ENCODE data around the gene CEACAM16. TPM values are rescaled to one million over a fixed set of nuclear protein-coding genes. Genes with fewer than 3 reads are reported as not detected.
A peak's percentile ranks its signal among the peaks of the same experiment; 100 is the strongest.

CEACAM16 gene
- total and polyA plus RNA-seq, 9 of the 15 experiments (the other 6 are each of a cell fraction or from before 2014, with no cell fraction given) = not detected

DNA sequence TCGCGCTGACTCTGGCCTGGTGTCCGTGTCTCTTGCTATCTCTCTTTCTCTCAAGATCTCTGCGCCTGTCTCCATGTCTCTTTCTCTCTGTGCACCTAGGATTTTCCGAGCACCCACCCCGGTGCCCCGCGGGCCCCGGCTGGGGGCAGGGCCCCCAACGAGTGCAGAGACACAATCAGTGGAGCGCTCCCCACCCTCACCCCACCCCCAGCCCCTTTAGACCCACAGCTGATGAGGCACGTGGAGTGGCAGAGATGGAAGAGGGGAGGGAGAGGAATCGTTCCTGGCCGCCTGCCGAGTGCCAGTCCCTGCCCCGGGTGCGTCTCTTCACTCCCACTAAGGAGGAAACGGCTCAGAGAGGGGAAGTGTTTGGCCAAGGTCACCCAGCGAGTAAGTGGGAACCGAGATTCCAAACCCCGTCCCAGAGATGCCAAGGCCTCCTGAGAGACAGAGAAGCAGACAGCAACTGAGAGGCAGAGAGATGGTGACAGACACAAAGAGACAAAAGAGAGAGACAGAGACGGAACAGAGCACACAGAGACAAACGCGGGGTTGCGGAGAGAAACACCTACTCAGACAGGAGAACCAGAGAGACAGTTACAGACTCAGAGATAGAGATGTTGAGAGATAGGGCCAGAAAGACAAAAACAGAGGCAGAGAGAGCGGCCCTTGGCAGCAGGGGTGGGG is 48.9 kb downstream of the CEACAM16 start (continued):
- TF ChIP-seq, protein P1, sequence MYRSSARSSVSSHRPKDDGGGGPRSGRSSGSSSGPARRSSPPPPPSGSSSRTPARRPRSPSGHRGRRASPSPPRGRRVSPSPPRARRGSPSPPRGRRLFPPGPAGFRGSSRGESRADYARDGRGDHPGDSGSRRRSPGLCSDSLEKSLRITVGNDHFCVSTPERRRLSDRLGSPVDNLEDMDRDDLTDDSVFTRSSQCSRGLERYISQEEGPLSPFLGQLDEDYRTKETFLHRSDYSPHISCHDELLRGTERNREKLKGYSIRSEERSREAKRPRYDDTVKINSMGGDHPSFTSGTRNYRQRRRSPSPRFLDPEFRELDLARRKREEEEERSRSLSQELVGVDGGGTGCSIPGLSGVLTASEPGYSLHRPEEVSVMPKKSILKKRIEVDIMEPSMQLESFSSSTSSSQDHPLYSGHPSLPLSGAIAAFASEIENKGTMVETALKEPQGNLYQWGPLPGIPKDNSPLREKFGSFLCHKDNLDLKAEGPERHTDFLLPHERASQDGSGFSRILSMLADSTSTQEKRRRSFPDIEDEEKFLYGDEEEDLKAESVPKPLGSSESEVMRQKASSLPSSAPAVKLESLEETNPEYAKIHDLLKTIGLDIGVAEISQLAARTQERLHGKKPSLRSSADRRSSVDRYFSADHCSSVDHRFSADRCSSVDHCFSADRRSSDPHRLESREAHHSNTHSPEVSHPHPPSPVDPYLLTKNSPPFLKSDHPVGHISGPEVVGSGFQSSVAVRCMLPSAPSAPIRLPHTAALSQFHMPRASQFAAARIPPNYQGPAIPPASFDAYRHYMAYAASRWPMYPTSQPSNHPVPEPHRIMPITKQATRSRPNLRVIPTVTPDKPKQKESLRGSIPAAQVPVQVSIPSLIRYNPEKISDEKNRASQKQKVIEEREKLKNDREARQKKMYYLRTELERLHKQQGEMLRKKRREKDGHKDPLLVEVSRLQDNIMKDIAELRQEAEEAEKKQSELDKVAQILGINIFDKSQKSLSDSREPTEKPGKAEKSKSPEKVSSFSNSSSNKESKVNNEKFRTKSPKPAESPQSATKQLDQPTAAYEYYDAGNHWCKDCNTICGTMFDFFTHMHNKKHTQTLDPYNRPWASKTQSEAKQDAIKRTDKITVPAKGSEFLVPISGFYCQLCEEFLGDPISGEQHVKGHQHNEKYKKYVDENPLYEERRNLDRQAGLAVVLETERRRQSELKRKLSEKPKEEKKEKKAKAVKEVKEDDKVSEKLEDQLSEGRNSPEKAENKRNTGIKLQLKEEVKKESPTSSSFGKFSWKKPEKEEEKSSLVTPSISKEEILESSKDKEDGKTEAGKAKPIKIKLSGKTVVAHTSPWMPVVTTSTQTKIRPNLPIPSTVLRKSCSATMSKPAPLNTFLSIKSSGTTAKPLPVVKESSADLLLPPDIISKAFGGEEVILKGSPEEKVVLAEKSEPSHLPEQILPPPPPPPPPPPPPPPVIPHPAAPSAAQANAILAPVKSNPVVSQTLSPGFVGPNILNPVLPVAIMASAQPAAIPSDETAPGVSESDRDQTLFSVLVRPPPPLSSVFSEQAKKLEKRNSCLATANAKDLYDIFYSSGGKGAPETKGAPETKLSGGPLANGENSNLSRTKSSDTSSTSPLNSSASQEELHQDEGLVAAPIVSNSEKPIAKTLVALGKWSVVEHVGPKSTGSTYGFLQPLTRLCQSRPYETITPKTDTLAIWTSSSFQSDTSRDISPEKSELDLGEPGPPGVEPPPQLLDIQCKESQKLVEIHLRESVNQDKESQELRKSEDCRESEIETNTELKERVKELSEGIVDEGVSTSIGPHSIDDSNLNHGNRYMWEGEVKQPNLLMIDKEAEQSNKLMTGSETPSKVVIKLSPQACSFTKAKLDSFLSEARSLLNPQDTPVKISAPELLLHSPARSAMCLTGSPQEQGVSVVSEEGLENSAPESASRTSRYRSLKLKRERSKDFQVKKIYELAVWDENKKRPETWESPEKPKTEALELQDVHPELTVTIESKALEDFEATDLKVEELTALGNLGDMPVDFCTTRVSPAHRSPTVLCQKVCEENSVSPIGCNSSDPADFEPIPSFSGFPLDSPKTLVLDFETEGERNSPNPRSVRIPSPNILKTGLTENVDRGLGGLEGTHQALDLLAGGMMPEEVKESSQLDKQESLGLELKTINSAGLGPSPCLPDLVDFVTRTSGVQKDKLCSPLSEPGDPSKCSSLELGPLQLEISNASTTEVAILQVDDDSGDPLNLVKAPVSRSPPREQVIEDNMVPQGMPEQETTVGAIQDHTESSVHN (IDR thresholded peaks at IDR 0.05; ENCODE audit: borderline replicate concordance in 1 of 2, low read depth in 1 of 2) = peak in 1 of 2 experiments; percentile 15; a peak in 1 of 4 replicates
- TF ChIP-seq IFI16 (CRISPR knock-in tag; IDR thresholded peaks at IDR 0.05) (no peak), TCF7 (IDR thresholded peaks at IDR 0.05; ENCODE audit: borderline replicate concordance) (no peak), BCOR (IDR thresholded peaks at IDR 0.05) (peak; percentile 97), HDAC1 (IDR thresholded peaks at IDR 0.05) (peak in 1 of 2 experiments; percentile 79; a peak in 2 of 4 replicates), SAFB2 (IDR thresholded peaks at IDR 0.05; ENCODE audit: borderline replicate concordance, low read depth, low read length, severe bottlenecking) (no peak), GABPA (tag; conservative IDR thresholded peaks at IDR 0.05; ENCODE audit: low read depth) (peak; percentile 33; the same call in 1 of the 2 replicates), NFIX (CRISPR knock-in tag; IDR thresholded peaks at IDR 0.05; ENCODE audit: low read depth) (no peak), SETDB1 (IDR thresholded peaks at IDR 0.05; ENCODE audit: low read length) (no peak), RCOR1 (IDR thresholded peaks at IDR 0.05; ENCODE audit: borderline replicate concordance in 1 of 2, low read depth in 2 of 2, low read length in 2 of 2) (peak in 1 of 2 experiments; percentile 35; a peak in 1 of 4 replicates), SIRT6 (IDR thresholded peaks at IDR 0.05; ENCODE audit: low read depth, low read length) (no peak), HCFC1 (IDR thresholded peaks at IDR 0.05; ENCODE audit: low read depth, low read length) (no peak), BRD9 (IDR thresholded peaks at IDR 0.05; ENCODE audit: low read depth, partially characterized antibody) (peak; percentile 87), NFE2L1 (tag; IDR thresholded peaks at IDR 0.05; ENCODE audit: borderline replicate concordance, low read depth) (no peak)
- TF ChIP-seq, protein P2, sequence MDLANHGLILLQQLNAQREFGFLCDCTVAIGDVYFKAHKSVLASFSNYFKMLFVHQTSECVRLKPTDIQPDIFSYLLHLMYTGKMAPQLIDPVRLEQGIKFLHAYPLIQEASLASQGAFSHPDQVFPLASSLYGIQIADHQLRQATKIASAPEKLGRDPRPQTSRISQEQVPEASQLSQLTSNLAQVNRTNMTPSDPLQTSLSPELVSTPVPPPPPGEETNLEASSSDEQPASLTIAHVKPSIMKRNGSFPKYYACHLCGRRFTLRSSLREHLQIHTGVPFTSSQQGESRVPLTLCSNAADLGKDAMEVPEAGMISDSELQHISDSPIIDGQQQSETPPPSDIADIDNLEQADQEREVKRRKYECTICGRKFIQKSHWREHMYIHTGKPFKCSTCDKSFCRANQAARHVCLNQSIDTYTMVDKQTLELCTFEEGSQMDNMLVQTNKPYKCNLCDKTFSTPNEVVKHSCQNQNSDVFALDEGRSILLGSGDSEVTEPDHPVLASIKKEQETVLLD (IDR thresholded peaks at IDR 0.05) = peak; percentile 32; the same call in 1 of the 2 replicates
- TF ChIP-seq, protein P3, sequence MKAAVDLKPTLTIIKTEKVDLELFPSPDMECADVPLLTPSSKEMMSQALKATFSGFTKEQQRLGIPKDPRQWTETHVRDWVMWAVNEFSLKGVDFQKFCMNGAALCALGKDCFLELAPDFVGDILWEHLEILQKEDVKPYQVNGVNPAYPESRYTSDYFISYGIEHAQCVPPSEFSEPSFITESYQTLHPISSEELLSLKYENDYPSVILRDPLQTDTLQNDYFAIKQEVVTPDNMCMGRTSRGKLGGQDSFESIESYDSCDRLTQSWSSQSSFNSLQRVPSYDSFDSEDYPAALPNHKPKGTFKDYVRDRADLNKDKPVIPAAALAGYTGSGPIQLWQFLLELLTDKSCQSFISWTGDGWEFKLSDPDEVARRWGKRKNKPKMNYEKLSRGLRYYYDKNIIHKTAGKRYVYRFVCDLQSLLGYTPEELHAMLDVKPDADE (conservative IDR thresholded peaks at IDR 0.05; ENCODE audit: control insufficient read depth, low read depth, low read length) = no peak
